Measurements from ENCODE around the gene PAEP.

The PAEP gene

GRCh38 chr9:135580664-135581380 is 19.3 kb downstream of the PAEP start:
- no peak for DNase-seq

GRCh38 chr9:135581636-135582426 is 20.3 kb downstream of the PAEP start:
- DNase-seq, result no peak

GRCh38 chr9:135582541-135582940 is 21.0 kb downstream of the PAEP start:
- no peak for DNase-seq

GRCh38 chr9:135582966-135583687 is 21.6 kb downstream of the PAEP start:
- DNase-seq, result no peak

- no peak for DNase-seq
These were observed 22.1 kb downstream of the PAEP start for GRCh38 chr9:135583688-135584011.

GRCh38 chr9:135584371-135584770 is 22.8 kb downstream of the PAEP start:
- no peak for DNase-seq

GRCh38 chr9:135584934-135585333 is 23.4 kb downstream of the PAEP start:
- no peak for DNase-seq

- no peak for DNase-seq
These were observed 25.1 kb downstream of the PAEP start for GRCh38 chr9:135586601-135587109.

GRCh38 chr9:135587658-135588057 is 26.1 kb downstream of the PAEP start:
- no peak for DNase-seq

GRCh38 chr9:135588371-135588770 is 26.8 kb downstream of the PAEP start:
- DNase-seq, result no peak

GRCh38 chr9:135588886-135589595 is 27.5 kb downstream of the PAEP start:
- DNase-seq, result no peak

- DNase-seq, result no peak
These were observed 28.3 kb downstream of the PAEP start for GRCh38 chr9:135589596-135590485.

GRCh38 chr9:135590486-135591079 is 29.0 kb downstream of the PAEP start:
- DNase-seq, result no peak

GRCh38 chr9:135591506-135592330 is 30.2 kb downstream of the PAEP start:
- DNase-seq, result no peak

- no peak for DNase-seq
These were observed 30.7 kb downstream of the PAEP start for GRCh38 chr9:135592331-135592590.

GRCh38 chr9:135592625-135593024 is 31.1 kb downstream of the PAEP start:
- DNase-seq, result no peak

- DNase-seq, result no peak
These were observed 34.7 kb downstream of the PAEP start for GRCh38 chr9:135596211-135596610.

GRCh38 chr9:135600296-135600817 is 38.8 kb downstream of the PAEP start:
- no peak for DNase-seq

- no peak for DNase-seq
These were observed 40.4 kb downstream of the PAEP start for GRCh38 chr9:135601988-135602387.

- peak in 2 of 5 donors; percentile 25 to 45 for DNase-seq
These were observed 41.4 kb downstream of the PAEP start for GRCh38 chr9:135602789-135603481.
